Left lobe of liver (tissue), 2 donors: ENCODE data around the gene KCND1. TPM values are rescaled to one million over a fixed set of nuclear protein-coding genes. Genes with fewer than 3 reads are reported as not detected.

Source experiments
- ATAC-seq: fragments of 200-7000 bp; cut with Tn5 transposase; one replicate; pipeline ENCODE4 v1.9.1; 2020; ENCODE audit warnings: mild to moderate bottlenecking, moderate library complexity
- DNase-seq: peaks from one replicate; pipeline ENCODE4 v3.0.0-alpha.2; 2020; ENCODE audit warnings: low spot score
- total RNA-seq: library from RNA; stranded (reverse); gene quantifications from one replicate; pipeline ENCODE4 v1.2.1, GENCODE V29; 2021
- donor health status: DM: no; HTN: no; CAD: no; lungs with moderate emphysema.
- donor health status: DM: no; HTN: yes; CAD: no.

The KCND1 gene
- total RNA-seq, 1 donor from 2014 or later, result 0.68 TPM

DNA sequence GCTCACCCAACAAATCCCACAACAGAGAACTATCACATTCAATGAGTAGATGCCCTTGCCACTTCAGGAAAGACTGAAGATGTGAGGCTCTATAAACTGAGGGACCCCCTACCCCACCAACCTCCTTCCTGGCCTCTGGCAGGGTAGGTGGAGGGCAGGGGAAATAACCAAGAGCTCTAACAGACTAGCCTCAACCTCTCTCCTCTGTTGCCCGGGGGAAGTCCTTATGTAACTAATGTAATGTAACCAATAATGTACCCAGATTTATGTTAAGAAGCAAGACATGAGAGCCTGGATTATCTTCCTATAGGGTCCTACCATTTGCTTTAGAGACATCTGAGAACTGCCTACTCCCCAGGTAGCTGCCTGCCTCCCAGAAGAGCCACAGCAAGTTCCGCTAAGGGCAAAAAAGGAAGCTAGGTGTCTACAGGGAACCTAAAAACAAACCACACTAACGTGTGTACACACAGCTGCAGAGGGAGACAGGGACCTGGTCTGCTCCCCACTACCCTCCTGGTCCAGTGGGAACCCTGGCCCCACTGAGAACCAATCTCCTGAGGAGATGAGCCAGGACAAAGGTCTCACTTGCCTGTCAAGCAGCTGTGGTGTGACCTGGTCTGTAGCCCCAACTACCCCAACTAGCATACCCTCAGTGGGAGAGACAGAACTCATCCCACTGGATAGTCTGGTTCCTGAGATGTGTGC, 32.0 kb downstream of the KCND1 start:
- ATAC-seq (no peak), DNase-seq (no peak)

DNA sequence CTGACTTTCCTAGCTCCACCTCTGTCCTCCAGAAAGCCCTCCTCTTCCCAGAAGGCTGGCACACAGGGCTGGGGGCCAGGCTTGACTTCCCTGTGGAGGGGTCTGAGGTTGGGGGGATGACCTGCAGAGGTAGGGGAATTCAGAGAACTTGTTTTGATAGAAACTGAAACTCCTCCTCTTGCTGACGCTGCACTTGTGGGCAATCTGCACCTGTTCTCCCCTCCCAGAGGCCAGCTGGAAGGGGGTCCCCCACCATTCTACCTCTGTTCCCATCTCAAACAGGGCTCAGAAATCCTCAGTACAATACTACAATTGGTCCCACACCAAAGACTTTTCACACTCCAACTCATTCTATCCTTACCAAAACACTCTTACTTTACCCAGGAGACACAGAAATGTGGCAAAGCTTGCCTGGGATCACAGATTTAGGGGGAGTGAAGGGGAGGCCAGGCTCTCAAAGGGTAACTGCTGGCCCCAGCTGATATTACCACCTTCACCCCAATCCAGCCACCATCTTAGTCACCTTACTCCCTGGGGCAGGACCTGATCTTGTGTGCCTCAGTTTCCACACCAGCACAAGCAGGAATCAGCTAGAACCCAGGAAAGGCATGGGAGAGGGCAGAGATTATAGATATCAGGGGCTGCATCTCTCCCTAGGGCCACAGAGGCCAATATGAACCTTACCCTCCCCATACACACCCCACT, 32.8 kb downstream of the KCND1 start:
- ATAC-seq (no peak), DNase-seq (no peak)

DNA sequence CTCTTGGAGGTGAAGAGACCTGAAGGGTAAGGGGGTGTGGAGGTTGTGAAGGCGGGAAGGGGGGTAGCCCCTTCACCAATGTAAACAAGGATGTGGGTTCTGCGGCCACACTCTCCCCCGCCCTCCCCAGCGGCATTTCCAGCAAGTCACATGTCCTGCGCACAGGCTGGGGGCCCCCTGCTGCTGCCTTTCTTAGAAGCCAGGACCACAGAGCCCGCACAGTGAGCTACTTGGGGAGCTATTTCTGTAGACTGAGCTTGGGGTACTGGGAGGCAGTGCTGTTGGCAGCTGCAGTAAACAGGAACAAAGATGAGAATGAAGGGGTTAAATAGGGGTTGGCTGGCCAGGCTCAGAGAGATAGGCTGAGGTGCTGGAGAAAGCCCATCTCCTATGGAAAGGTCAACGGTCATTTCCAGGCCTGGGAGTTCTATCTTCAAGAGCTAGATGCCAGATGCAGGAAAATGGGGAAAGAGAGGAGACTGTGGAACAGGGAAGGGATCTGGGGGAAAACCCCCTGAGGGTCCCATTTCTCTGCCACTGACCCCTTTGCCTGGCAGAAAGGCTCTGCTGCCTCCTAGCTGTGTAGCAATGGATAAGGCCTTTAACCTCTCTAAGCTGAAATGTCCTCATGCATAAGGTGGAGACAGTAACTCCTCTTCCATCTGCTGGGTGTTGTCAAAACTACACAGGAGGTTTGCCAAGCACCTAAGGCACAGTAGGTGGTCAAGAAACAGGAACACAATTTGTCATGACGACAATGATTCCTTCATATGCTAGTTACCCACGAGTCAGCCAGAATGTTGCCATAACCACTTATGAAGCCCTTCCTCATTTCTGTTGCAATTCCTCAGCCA, 34.4 kb downstream of the KCND1 start:
- no peak for ATAC-seq
- DNase-seq, result no peak

DNA sequence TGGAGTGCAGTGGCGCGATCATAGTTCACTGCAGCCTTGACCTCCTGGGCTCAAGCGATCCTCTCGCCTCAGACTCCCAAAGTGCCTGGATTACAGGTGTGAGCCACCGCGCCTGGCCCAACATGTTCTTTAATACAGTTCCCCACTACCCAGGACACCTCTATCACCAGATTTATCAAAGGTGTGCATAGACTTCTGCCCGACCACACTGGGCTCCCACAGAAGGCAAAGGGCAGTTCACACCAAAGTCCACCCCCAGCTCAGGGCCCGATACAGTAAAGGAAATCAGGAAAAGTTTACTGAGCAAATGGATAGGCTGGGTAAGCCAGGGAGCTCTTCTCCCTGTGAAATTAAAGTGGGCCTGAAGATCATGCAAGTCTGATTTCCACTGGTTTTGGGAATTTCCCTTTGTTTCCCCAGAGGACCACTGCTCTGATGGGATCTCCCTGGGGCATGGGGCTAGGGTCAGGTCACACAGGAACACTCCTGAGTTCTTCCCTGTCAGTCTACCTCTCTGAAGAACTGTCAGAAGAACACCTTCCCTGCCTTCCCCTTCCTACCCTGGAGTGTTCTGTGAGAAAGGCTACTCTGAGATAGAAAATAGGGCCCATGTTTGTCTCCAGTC, 35.1 kb downstream of the KCND1 start:
- ATAC-seq, result no peak

DNA sequence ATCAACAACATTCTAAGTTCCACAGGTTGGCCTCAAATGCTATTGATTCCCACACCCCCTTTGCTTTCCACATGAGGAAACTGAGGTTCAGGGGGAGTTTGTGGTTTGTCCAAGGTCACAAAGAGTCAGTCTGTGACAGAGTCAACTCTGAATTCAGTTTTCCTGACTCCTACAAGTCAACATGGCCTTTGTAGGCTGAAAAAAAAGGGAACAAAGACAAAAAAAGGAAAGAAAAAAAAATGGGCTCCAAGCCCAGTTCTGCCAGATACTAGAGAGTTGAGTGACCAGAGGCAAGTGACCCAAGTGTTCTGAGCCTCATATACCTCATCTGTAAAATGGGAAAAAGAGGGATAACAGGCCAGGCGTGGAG, 36.4 kb downstream of the KCND1 start:
- ATAC-seq (no peak), DNase-seq (no peak)

More for the DNA sequence above, 35.1 kb downstream of the KCND1 start:
- DNase-seq, result no peak

DNA sequence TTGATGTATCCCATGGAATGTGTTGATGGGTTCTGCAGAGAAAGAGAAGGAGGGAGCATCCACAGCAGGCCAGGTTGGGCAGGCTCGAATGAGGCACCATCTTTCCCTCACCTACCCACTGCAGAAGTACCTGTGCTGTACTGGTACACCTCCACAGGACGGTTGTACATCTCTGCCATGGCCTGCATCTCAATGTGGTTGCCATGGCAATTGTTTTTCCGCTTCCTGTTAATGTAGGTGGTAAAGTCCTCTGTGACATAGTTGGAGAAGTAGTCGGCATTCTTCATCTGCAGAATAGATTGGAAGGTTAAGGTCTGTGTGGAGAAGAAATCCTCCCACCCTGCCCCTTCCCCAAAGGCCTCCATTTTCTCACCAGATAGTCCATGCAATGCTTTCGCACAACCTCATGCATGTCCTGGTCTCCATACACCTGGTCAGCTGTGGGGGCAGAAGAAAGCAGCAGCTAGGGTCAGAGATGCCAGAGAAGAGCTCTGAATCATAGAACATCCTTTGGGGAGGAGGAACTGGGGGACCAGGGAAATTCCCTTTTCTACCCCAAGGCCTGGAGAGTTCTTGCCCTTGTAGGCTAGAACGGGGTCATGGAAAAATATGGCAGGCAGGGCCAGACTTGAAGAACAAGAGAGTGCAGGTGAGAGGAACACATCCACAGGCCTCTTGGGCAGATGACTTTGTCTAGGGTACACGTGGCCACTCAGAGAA, 36.9 kb downstream of the KCND1 start:
- ATAC-seq (no peak), DNase-seq (no peak)

DNA sequence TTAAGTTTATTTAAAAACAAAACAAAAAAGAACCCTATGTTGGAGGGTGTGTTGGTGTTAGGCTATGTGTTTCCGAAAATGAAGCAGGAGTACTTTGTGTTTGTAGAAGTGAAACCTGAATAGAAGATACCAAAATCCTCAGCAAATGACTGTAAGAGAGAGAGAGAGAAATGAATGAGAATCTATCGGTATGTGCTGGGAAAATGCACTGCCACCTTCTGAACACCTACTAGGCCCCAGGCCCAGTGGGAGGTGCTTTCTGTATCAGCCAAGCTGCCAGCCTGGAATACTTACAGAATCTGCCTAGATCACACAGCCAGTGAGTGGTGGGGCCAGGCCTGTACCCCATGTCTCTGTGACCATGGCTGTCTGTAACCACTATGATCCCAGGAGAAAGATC, 37.9 kb downstream of the KCND1 start:
- no peak for ATAC-seq

DNA sequence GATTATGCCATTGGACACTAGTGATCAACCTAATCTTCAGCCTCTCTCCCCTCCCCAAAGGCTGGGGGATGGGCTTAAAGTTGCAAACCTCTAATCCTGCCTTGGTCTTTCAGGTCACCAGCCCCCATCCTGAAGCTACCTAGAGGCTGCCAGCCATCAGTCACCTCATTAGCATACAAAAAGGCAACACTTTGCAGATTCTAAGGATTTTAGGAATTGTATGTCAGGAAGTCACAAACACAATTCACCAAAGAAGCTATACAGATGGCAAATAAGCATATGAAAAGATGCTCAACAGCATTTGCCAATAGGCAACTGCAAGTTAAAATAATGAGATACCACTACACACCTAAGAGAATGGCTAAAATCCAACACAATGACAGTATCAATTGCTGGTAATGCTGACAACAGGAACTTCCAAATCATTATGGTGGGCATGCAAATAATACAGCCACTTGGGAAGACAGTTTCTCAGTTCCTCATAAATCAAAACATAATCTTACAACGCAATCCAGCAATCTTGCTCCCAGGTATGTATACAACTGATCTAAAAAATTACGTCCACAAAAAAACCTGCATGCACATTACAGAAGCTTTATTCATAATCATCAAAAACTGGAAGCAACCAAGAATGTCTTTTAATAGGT, 43.8 kb downstream of the KCND1 start:
- ATAC-seq, result no peak
- DNase-seq, result no peak

More for the DNA sequence above, 37.9 kb downstream of the KCND1 start:
- no peak for DNase-seq

DNA sequence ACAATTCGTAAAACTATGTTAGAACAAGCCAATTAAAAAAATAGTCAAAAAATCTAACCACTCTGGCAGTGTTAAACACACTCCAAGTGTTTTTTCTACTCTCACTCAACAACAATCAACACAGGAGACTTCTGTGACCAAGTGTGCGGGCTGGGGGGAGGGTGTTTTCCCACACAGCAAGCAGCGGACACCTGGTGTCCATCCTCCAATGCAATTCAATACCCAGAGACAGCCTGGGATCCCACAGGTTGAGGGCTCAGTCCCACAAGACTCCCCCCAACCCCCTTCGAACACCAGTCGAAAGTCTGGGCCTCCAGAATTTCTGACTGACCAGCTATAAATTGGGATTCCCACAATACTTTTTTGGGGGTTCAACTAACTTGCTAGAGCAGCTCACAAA, 44.5 kb downstream of the KCND1 start:
- ATAC-seq, result no peak
- no peak for DNase-seq

DNA sequence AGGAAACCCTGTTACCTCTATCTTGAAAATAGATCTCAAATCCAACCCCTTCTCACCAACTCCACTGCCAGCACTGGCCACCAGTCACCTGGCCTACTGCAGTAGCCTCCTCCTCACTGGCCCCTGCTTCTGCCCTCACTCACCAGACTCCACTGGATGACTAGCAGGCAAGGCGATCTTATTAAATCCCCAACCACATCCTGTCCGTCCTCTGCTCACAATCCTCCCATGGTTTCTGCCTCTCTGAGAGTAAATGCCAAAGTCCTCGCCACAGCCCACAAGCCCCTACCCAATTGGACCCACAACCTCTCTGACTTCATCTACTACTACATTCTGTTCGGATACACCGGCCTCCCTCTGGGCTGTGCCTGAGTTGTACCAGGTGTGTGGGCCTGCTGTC, 47.4 kb downstream of the KCND1 start:
- DNase-seq (no peak), ATAC-seq (no peak)

DNA sequence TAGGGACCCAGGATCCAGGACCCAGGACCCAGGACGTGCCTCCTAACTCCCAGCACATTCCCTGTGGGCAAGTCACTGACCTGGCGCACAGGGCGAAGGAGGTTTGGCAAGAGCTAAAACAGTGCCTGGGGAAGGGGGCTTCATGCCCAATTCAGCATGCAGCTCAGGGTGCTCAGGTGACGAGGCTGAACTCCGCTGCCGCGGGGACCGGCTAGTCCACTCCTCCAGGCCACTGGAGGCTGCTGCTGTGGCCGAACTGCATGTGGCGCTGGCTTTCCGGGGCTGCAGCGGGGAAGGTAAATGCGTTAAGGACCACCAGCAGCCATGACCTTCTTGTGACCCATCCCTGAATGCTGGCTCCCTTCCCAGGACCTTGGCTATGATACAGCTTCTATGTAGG, 47.9 kb downstream of the KCND1 start:
- no peak for DNase-seq

DNA sequence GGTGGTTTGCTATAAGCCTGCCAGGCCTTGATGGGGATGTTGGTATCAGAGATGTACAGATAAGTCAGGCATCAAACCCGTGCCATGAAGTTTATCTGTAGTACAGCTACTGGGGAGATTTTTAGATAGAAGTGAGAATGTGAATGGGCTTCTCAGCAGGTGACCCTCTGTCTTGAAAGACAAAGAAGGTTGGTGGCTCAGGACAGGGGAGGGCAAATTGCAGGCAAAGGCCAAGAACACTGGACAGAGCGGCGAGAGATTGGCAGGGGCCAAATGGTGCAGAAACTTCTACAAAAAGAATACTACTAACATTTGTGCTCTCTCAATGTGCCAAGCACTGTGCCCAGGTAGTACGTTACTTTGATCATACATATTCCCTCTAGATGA, 50.9 kb downstream of the KCND1 start:
- ATAC-seq (no peak), DNase-seq (no peak)

More for the DNA sequence above, 47.9 kb downstream of the KCND1 start:
- ATAC-seq, result no peak

DNA sequence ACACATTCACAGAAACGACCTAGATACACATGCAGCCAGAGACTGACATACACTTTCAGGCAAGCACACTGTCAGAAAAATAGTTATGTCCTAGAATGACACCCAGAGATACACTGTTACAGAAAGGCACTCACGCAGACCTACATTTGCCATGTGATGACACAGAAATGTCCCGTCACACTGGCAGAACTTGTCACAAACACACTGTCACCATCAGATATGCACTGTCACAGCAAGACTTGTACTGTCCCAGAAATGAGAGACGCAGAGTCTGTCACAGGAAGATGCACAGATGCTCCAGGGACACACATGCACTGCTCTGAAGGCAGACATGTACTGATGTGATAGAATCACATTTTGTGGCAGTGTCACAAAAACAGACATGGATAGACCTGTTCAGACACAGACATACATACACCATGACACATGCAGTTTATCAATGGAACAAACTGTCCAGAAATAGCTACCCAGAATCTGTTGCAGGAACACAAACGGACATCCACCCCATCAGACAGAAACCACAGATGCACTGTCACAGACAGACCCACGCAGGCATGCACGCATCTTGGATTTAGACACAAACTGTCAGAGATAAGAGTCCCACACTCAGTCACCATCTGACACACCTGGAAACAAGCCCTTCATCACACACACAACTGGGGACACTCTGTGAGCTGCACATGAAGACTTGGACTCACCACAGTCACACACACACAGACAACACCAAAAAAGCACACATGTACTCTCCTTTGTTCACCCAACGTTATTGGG, 51.5 kb downstream of the KCND1 start:
- DNase-seq (no peak), ATAC-seq (no peak)

DNA sequence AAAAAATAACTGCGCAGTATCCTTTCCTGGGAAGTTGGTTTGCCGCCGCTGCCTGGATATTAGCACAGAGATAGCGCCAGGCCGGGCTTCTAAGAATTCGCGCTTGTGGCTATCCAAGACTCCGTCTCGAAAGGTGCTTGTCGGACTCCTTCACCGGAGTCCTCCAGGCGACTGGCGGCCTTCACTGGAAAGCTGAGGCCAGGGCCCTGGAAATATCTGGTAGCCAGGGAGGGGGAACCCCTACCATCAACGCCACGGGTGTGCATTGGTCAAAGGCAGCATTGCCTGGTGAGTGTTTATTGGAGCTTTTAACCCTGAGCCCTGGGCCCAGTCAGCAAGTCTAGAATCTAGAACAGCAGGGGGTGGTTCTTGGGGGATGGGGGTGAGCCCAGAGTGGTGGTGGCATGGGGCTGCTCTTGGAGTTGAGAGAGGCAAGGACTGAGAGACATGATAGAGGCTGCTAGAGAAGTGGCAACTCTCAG, 52.2 kb downstream of the KCND1 start:
- ATAC-seq (peak; percentile 11), DNase-seq (no peak)

DNA sequence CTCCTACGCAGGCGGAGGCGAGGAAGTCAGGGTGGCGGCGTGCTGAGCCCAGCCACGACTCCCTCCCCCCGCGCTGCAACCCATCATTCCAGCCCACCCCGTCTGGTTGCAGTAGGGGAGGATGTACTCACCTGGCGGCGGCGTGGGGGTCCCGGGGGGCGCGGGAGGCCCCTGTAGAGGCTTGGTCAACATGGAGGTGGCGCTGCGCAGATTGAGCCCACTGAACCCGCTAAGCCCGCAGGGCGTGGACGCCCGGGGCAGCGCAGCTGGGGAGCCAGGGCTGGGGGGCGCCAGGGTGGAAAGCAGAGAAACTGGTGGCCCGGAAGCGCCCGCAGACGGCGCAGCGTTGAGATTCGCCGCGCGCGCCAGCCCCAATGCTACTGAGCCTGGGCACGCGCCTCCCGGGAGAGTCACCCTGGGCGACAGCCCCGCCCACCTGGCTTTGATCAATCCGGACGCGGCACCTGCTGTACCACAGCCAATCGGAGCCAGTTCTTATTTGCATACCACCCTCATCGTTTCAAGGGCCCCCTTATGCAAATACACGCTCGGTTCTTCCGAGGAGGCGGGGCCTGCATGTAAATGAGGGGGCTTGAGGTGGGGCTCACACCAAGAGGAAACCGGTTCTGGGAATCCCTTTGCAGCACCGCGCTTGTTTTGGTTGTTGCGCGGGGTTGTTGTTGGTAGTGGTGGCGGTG, 52.9 kb downstream of the KCND1 start, which contains the start of gene PIM2:
Gene PIM2 (minus strand): TSS at position 382 of the 698 bp plus-strand sequence. CDS start 190 bp downstream, at position 192.
- DNase-seq, result peak; percentile 90
- ATAC-seq, result peak; percentile 88

DNA sequence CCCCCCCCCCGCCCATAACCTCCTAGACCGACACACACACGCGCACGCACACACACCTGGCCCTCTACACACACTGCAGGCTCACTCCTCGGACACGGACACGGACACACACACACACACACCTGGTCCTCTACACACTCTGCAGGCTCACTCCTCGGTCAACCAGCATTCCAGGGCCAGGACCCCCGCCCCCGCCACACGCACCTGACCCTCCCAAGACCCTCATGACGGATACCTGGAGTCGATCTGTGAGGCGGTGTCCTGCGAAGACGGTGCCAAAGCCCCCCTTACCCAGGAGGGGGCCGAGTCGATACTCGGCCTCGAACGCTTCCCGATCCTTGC, 53.4 kb downstream of the KCND1 start:
- ATAC-seq, result no peak
- DNase-seq, result no peak

DNA sequence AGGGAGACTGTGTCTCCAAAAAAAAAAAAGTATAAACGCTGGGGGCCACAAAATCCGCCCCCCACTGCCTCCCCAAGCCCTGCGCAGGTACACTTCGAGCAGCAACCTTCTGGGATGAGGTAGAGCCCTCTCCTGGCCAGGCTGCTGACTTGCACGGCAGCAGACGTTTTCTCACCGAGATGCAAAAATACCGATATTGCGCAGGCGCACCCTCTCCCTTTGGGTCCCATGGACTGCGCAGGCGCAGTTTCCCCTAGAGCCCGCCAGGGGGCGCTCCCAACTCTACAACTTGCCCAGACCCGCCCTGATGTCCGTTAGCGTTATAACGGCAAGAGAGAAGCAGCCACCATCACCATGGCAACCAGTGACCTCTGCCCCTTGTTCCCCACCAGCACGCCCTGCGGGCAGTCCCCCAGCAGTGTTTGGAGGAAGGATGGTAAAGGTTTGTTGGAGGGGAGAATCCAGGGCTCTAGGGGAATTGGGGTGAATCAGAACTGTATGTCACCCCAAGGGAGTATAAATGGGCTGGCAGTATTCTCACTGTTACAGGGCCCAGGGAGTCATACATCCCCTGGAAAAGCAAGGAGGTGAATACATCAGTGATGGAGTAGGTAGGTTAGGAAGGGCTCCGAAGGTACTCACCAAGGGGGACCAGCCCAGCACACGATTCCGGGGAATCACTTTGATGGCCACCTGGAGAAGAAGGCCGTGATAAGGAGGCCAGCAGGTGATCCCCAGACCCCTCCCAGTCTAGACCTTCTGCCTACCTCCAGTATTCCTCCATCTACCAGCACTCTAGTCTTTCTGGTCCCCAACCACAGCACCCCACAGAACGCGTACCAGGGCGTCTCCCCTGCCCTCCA, 54.3 kb downstream of the KCND1 start:
- peak; percentile 88 for DNase-seq
- ATAC-seq, result peak; percentile 80
